HPDE6-E6E7 (cell line): Measurements from ENCODE around the gene MYRF.
A peak's percentile ranks its signal among the peaks of the same experiment; 100 is the strongest.

Experiments
- DNase-seq: peaks from one replicate; pipeline ENCODE4 v3.0.0; 2011; ENCODE audit warnings: missing footprints; ENCODE audit errors: extremely low spot score

MYRF gene

GRCh38 chr11:61795459-61795858 lies 43.0 kb downstream of the MYRF start:
- DNase-seq, result no peak

GRCh38 chr11:61795876-61796526 lies 43.6 kb downstream of the MYRF start:
- DNase-seq, result no peak

- no peak for DNase-seq
Observed at GRCh38 chr11:61797263-61797944, 45.0 kb downstream of the MYRF start.

- DNase-seq, result no peak
Observed at GRCh38 chr11:61799665-61800284, 47.3 kb downstream of the MYRF start.

GRCh38 chr11:61800331-61801281 lies 48.2 kb downstream of the MYRF start:
- DNase-seq, result no peak

- no peak for DNase-seq
Observed at GRCh38 chr11:61802605-61803004, 50.2 kb downstream of the MYRF start.

GRCh38 chr11:61803889-61804647 lies 51.6 kb downstream of the MYRF start:
- no peak for DNase-seq

GRCh38 chr11:61805146-61805545 lies 52.7 kb downstream of the MYRF start:
- no peak for DNase-seq

- DNase-seq, result no peak
Observed at GRCh38 chr11:61806785-61807184, 54.3 kb downstream of the MYRF start.

- DNase-seq, result no peak
Observed at GRCh38 chr11:61810671-61811175, 58.3 kb downstream of the MYRF start.

- no peak for DNase-seq
Observed at GRCh38 chr11:61811831-61812230, 59.4 kb downstream of the MYRF start.

- no peak for DNase-seq
Observed at GRCh38 chr11:61812736-61813411, 60.4 kb downstream of the MYRF start.

GRCh38 chr11:61814247-61814957 lies 62.0 kb downstream of the MYRF start:
- no peak for DNase-seq

- peak; percentile 87 for DNase-seq
Observed at GRCh38 chr11:61814958-61815789, 62.7 kb downstream of the MYRF start.

- peak; percentile 66 for DNase-seq
Observed at GRCh38 chr11:61815790-61816735, 63.6 kb downstream of the MYRF start.

GRCh38 chr11:61816736-61817455 lies 64.5 kb downstream of the MYRF start, which contains the start of gene FADS1:
TSS of gene FADS1 (minus strand) at chr11:61817003. CDS start at chr11:61816929, 74 bp downstream.
- DNase-seq, result peak; percentile 78
